GM23338 (cell line): ENCODE results near the gene GPR37L1. TPM values are rescaled to one million over a fixed set of nuclear protein-coding genes. Genes with fewer than 3 reads are reported as not detected.

Source experiments
- ATAC-seq: fragments of 200-7000 bp; cut with Tn5 transposase; 3 replicates; pipeline ENCODE4 v1.9.1; 2020
- DNase-seq: peaks from one replicate; pipeline ENCODE4 v3.0.0-alpha.2; 2015; ENCODE audit warnings: low spot score
- H2AFZ ChIP-seq: fragments of 200-600 bp; sonication (generic); 2 replicates; pipeline ENCODE4 v1.8.0; 2016; ENCODE audit warnings: antibody characterized with exemption, mild to moderate bottlenecking, moderate library complexity
- H3F3A ChIP-seq: fragments of 200-600 bp; sonication (generic); replicated peaks from 2 replicates; pipeline ENCODE4 v1.8.0; 2017; ENCODE audit warnings: antibody characterized with exemption, mixed run types, low read depth
- H3K27ac ChIP-seq: fragments of 200-600 bp; sonication (generic); 2 replicates; pipeline ENCODE4 v1.6.1; 2016; ENCODE audit warnings: low read depth
- H3K27me3 ChIP-seq: fragments of 200-600 bp; sonication (generic); 2 replicates; pipeline ENCODE4 v1.8.0; 2016; ENCODE audit warnings: mild to moderate bottlenecking, mixed run types, moderate library complexity; ENCODE audit not compliant: insufficient read depth
- H3K36me3 ChIP-seq: fragments of 200-600 bp; sonication (generic); 2 replicates; pipeline ENCODE4 v1.8.0; 2016; ENCODE audit warnings: mild to moderate bottlenecking; ENCODE audit not compliant: insufficient read depth
- H3K4me1 ChIP-seq: fragments of 200-600 bp; sonication (generic); 2 replicates; pipeline ENCODE4 v1.8.0; 2016; ENCODE audit warnings: mild to moderate bottlenecking, moderate library complexity; ENCODE audit not compliant: insufficient read depth
- H3K4me2 ChIP-seq: fragments of 200-600 bp; sonication (generic); 2 replicates; pipeline ENCODE4 v1.7.1; 2017; ENCODE audit warnings: mixed run types
- H3K4me3 ChIP-seq: fragments of 200-600 bp; sonication (generic); 2 replicates; pipeline ENCODE4 v1.6.1; 2016; ENCODE audit warnings: mixed run types
- H3K79me2 ChIP-seq: fragments of 200-600 bp; sonication (generic); replicated peaks from 2 replicates; pipeline ENCODE4 v1.8.0; 2017; ENCODE audit warnings: mild to moderate bottlenecking; ENCODE audit not compliant: insufficient read depth
- H3K9me2 ChIP-seq: fragments of 200-600 bp; sonication (generic); 2 replicates; pipeline ENCODE4 v1.8.0; 2017; ENCODE audit not compliant: insufficient read depth
- H4K20me1 ChIP-seq: fragments of 200-600 bp; sonication (generic); replicated peaks from 2 replicates; pipeline ENCODE4 v1.8.0; 2017; ENCODE audit warnings: mild to moderate bottlenecking; ENCODE audit not compliant: insufficient read depth
- H3K27ac Mint-ChIP-seq: 2 replicates; pipeline ENCODE4 v1.8.0; 2020; ENCODE audit warnings: inconsistent platforms, mild to moderate bottlenecking, moderate library complexity, mixed read lengths
- H3K27me3 Mint-ChIP-seq: 3 replicates; pipeline ENCODE4 v1.8.0; 2022; ENCODE audit warnings: low read depth, mild to moderate bottlenecking, moderate library complexity, mixed read lengths, inconsistent platforms; ENCODE audit not compliant: insufficient read depth, poor library complexity
- H3K36me3 Mint-ChIP-seq: 3 replicates; pipeline ENCODE4 v1.8.0; 2021; ENCODE audit warnings: low read depth, mild to moderate bottlenecking, inconsistent platforms, moderate library complexity, mixed read lengths
- H3K4me1 Mint-ChIP-seq: 3 replicates; pipeline ENCODE4 v1.8.0; 2020; ENCODE audit warnings: mild to moderate bottlenecking, inconsistent platforms, mixed read lengths
- H3K4me3 Mint-ChIP-seq: 3 replicates; pipeline ENCODE4 v1.8.0; 2021; ENCODE audit warnings: moderate library complexity, mild to moderate bottlenecking, inconsistent platforms, mixed read lengths
- H3K9me3 Mint-ChIP-seq: 3 replicates; pipeline ENCODE4 v1.8.0; 2020; ENCODE audit warnings: moderate library complexity, mild to moderate bottlenecking, inconsistent platforms, mixed read lengths
- CREB1 ChIP-seq: fragments of 250-450 bp; sonication (Bioruptor Pico); IDR thresholded peaks from 2 replicates; pipeline ENCODE4 v1.5.0; 2020; ENCODE audit warnings: low read depth, mild to moderate bottlenecking, moderate library complexity
- CTCF ChIP-seq, 2 experiments: fragments of 200-600 bp in 1 of 2; sonication (generic) in 1 of 2; conservative IDR thresholded peaks; 2 replicates each; pipeline versions ENCODE4 v1.5.1 to v1.6.1; 2016 to 2017; ENCODE audit warnings: antibody characterized with exemption in 2 of 2, low read depth in 2 of 2, mild to moderate bottlenecking in 2 of 2, moderate library complexity in 1 of 2
- ETS1 ChIP-seq: IDR thresholded peaks from 2 replicates; pipeline ENCODE4 v1.6.1; 2016; ENCODE audit warnings: antibody characterized with exemption
- EZH2 ChIP-seq: fragments of 200-600 bp; sonication (generic); IDR thresholded peaks from one replicate; pipeline ENCODE4 v1.8.0; 2017; ENCODE audit warnings: antibody characterized with exemption, mild to moderate bottlenecking, low read depth; ENCODE audit not compliant: unreplicated experiment
- JUNB ChIP-seq: IDR thresholded peaks from one replicate; pipeline ENCODE4 v1.6.1; 2016; ENCODE audit warnings: antibody characterized with exemption; ENCODE audit not compliant: unreplicated experiment
- NANOG ChIP-seq: IDR thresholded peaks from 2 replicates; pipeline ENCODE4 v1.6.1; 2016; ENCODE audit warnings: antibody characterized with exemption, borderline replicate concordance
- POLR2AphosphoS5 ChIP-seq: IDR thresholded peaks from 2 replicates; pipeline ENCODE4 v1.6.1; 2016; ENCODE audit warnings: antibody characterized with exemption, low read depth
- REST ChIP-seq: IDR thresholded peaks from one replicate; pipeline ENCODE4 v1.6.1; 2018; ENCODE audit warnings: antibody characterized with exemption; ENCODE audit not compliant: unreplicated experiment
- STAT1 ChIP-seq: IDR thresholded peaks from one replicate; pipeline ENCODE4 v1.6.1; 2016; ENCODE audit warnings: antibody characterized with exemption; ENCODE audit not compliant: unreplicated experiment
- ZNF114 ChIP-seq: fragments of 250-450 bp; sonication (Bioruptor Pico); IDR thresholded peaks from 2 replicates; pipeline ENCODE4 v1.5.0; 2020; ENCODE audit warnings: mild to moderate bottlenecking, moderate library complexity
- ZNF331 ChIP-seq: fragments of 250-450 bp; sonication (Bioruptor Pico); IDR thresholded peaks from 2 replicates; pipeline ENCODE4 v1.5.0; 2020; ENCODE audit warnings: low read depth, mild to moderate bottlenecking, moderate library complexity
- polyA plus RNA-seq: library from polyadenylated mRNA; unstranded; fragments of >200 nt; fragmentation: Nextera tagmentation; extraction: Ambion mirVana; gene quantifications from 2 replicates; pipeline ENCODE4 v1.2.1, GENCODE V29; 2016
- total RNA-seq: library from RNA; depleted of rRNA; stranded (reverse); fragments of >200 nt; shearing (Covaris generic); gene quantifications from 2 replicates; pipeline ENCODE4 v1.2.3, GENCODE V29; 2014

Gene GPR37L1
- total and polyA plus RNA-seq, 2 experiments from 2014 or later, result 0.08 to 0.21 TPM

- TF ChIP-seq POLR2AphosphoS5 (no peak), CTCF (conservative IDR thresholded peaks at IDR 0.05; ENCODE audit: low read depth in 2 of 2) (no peak), ZNF331 (CRISPR knock-in tag) (no peak), JUNB (no peak)
Measured at GRCh38 chr1:202124142-202124541, 1.4 kb downstream of the GPR37L1 start (continued).

- Mint-ChIP-seq H3K9me3 (no peaks in the 10 kb centered on the region; the same call in 2 of the 3 replicates), H3K4me3 (no peak overlapping the region), H3K36me3 (no peaks in the 10 kb centered on the region; the same call in 2 of the 3 replicates), H3K27ac (no peak overlapping the region), H3K4me1 (peaks cover 10% of the 10 kb centered on the region), H3K27me3 (peaks cover 13% of the 10 kb centered on the region)
- no peaks in the 10 kb centered on the region for H4K20me1 ChIP-seq
- no peaks in the 10 kb centered on the region for H3K9me2 ChIP-seq
- H3K4me1 ChIP-seq, result no peaks in the 10 kb centered on the region
- TF ChIP-seq ETS1 (no peak), REST (no peak)
- no peak overlapping the region for H3K4me3 ChIP-seq
- H3K27me3 ChIP-seq, result no peaks in the 10 kb centered on the region
- no peaks in the 10 kb centered on the region for H3K79me2 ChIP-seq
- H3K36me3 ChIP-seq, result no peaks in the 10 kb centered on the region
- no peak overlapping the region for H3K27ac ChIP-seq
- DNase-seq (no peak), ATAC-seq (no peak)
- no peak overlapping the region for H3K4me2 ChIP-seq
- H3F3A ChIP-seq, result no peaks in the 10 kb centered on the region
- H2AFZ ChIP-seq, result no peak overlapping the region
Measured at GRCh38 chr1:202125611-202126010, 2.9 kb downstream of the GPR37L1 start.

GRCh38 chr1:202126426-202126825 lies 3.7 kb downstream of the GPR37L1 start:
- Histone ChIP-seq H3K4me2 (no peak overlapping the region), H3K36me3 (no peaks in the 10 kb centered on the region), H2AFZ (no peak overlapping the region), H3F3A (no peaks in the 10 kb centered on the region), H3K27ac (no peak overlapping the region), H3K9me2 (no peaks in the 10 kb centered on the region), H3K27me3 (no peaks in the 10 kb centered on the region), H3K4me3 (no peak overlapping the region), H4K20me1 (no peaks in the 10 kb centered on the region), H3K4me1 (no peaks in the 10 kb centered on the region), H3K79me2 (no peaks in the 10 kb centered on the region)
- Mint-ChIP-seq H3K9me3 (no peaks in the 10 kb centered on the region; the same call in 2 of the 3 replicates), H3K27me3 (peaks cover 13% of the 10 kb centered on the region), H3K27ac (no peak overlapping the region), H3K4me3 (no peak overlapping the region), H3K4me1 (peaks cover 10% of the 10 kb centered on the region), H3K36me3 (no peaks in the 10 kb centered on the region; the same call in 2 of the 3 replicates)
- DNase-seq (no peak), ATAC-seq (no peak)
- no peak for TF ChIP-seq ETS1
- no peak for TF ChIP-seq ZNF331 (CRISPR knock-in tag)
- no peak for TF ChIP-seq STAT1
- TF ChIP-seq POLR2AphosphoS5, result no peak
- TF ChIP-seq JUNB, result no peak
- TF ChIP-seq NANOG, result no peak
- TF ChIP-seq ZNF114 (CRISPR knock-in tag), result no peak
- TF ChIP-seq CREB1, result no peak
- TF ChIP-seq EZH2, result no peak
